ENCODE results near the gene CDH8. TPM values are rescaled to one million over a fixed set of nuclear protein-coding genes. Genes with fewer than 3 reads are reported as not detected.

CDH8 gene
- total RNA-seq, 4 donors from 2014 or later: not detected

GRCh38 chr16:62066747-62067146 is 30.5 kb upstream of the CDH8 start:
- TF ChIP-seq CTCF (IDR thresholded peaks at IDR 0.05; ENCODE audit: low read depth): no peak

- TF ChIP-seq CTCF (IDR thresholded peaks at IDR 0.05; ENCODE audit: low read depth): no peak
Measured at GRCh38 chr16:62064173-62064572, 27.9 kb upstream of the CDH8 start.

- TF ChIP-seq CTCF (IDR thresholded peaks at IDR 0.05; ENCODE audit: low read depth): no peak
Measured at GRCh38 chr16:62060089-62060488, 23.9 kb upstream of the CDH8 start.

GRCh38 chr16:62059527-62059926 is 23.3 kb upstream of the CDH8 start:
- TF ChIP-seq CTCF (IDR thresholded peaks at IDR 0.05; ENCODE audit: low read depth): no peak

- no peak for TF ChIP-seq CTCF (IDR thresholded peaks at IDR 0.05; ENCODE audit: low read depth)
Measured at GRCh38 chr16:62058412-62058811, 22.2 kb upstream of the CDH8 start.

GRCh38 chr16:62051942-62052341 is 15.7 kb upstream of the CDH8 start:
- TF ChIP-seq CTCF (IDR thresholded peaks at IDR 0.05; ENCODE audit: low read depth): no peak

GRCh38 chr16:62050793-62051192 is 14.6 kb upstream of the CDH8 start:
- no peak for TF ChIP-seq CTCF (IDR thresholded peaks at IDR 0.05; ENCODE audit: low read depth)
